ENCODE results near the gene KRT79.
"Not testable (repeated sequence)": the region's sequence is repeated elsewhere in the genome, so short reads cannot be mapped to it uniquely, and the experiment has no call there.

KRT79 gene

GRCh38 chr12:52861511-52861910, 27.4 kb upstream of the KRT79 start:
- no peak for DNase-seq (ENCODE audit: low read depth in 2 of 2, low spot score in 1 of 2)

- no peak for DNase-seq (ENCODE audit: low read depth in 2 of 2, low spot score in 1 of 2)
Observed at GRCh38 chr12:52860102-52860823, 26.2 kb upstream of the KRT79 start.

DNA sequence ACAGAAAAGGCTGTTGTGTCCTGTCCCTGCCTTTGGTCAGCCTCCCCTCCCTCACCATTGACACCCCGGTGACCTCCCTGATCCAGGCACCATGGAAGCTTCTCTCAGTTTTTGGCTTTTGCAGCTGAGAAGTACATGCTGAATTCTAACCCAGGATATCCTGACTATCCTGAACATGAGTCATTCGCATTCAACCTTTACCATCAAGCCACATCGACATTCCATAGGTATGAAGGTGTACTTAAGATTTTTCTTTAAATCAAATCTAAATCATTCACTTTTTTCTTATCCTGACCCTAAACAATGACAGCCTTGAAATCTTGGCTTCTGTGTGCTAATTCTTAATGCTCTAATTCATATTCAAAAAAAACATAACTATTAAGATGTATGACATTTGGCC, 23.4 kb upstream of the KRT79 start:
- DNase-seq (ENCODE audit: low read depth in 2 of 2, low spot score in 1 of 2) = no peak

DNA sequence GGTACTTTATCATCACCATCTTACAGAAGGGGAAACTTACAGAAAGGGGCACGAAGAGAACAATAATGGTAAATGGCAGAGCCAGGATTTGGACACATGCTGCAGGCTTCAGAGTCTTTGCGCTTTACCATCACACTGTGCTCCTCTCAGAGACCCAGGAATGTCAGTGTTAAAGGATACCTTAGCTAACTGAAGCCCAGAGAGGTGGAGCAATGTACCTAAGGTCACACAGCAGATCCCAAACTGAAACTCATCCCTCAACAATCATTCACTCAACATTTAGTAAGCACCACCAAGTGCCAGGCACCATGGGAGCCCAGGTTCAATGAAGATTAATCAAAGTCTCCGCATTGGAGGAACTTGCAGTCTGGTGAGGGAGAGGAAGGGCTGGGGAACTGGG, 22.7 kb upstream of the KRT79 start:
- DNase-seq (ENCODE audit: low read depth in 2 of 2, low spot score in 1 of 2) = no peak

DNA sequence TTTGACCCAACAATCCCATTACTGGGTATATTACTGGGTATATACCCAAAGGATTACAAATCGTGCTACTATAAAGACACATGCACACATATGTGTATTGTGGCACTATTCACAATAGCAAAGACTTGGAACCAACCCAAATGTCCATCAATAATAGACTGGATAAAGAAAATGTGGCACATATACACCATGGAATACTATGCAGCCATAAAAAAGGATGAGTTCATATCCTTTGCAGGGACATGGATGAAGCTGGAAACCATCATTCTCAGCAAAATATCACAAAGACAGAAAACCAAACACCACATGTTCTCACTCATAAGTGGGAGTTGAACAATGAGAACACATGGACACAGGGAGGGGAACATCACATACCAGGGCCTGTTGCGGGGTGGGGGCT, 22.0 kb upstream of the KRT79 start:
- not testable (repeated sequence) for DNase-seq (ENCODE audit: low read depth in 2 of 2, low spot score in 1 of 2)

DNA sequence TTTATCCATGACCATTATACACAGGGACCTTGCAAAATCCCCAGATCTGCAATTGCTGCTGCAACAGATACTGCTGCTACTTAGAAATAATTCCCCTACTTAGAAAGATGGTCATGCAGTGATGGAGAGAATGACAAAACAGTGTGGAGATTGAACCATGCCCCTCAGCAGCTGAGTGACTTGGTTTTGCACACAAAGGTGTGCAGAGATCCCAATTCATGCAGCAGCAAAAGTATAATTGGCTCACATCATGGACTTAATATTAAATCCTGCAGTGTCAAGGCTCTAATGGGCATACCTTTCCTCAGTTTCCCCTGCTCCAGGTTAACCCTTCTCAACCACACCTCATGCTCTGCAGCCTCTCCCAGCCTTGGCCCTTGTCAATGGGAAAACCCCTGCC, 17.7 kb upstream of the KRT79 start:
- no peak for DNase-seq (ENCODE audit: low read depth in 2 of 2, low spot score in 1 of 2)

GRCh38 chr12:52850681-52851080, 16.6 kb upstream of the KRT79 start:
- no peak for DNase-seq (ENCODE audit: low read depth in 2 of 2, low spot score in 1 of 2)

DNA sequence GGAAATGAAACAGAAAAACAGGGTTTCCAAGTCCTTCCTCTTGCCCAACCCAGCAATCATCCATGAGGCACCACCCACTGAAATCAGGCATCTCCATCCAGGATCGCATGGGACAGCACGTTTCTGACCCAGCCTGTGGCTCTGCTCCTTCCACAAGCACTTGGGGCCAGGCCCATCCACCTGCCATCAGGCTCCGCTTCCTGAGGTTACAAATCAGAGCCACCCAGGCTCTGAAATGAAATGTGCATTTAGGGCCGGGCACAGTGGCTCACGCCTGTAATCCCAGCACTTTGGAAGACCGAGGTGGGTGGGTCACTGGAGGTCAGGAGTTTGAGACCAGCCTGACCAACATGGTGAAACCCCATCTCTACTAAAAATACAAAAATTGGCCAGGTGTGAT, 15.4 kb upstream of the KRT79 start:
- no peak for DNase-seq (ENCODE audit: low read depth in 2 of 2, low spot score in 1 of 2)

GRCh38 chr12:52848661-52849255, 14.6 kb upstream of the KRT79 start, which contains the start of gene KRT78:
Gene KRT78, minus strand, starts transcription at chr12:52848994. Its CDS starts 64 bp downstream, at chr12:52848930.
- no peak for DNase-seq (ENCODE audit: low read depth in 2 of 2, low spot score in 1 of 2)

GRCh38 chr12:52847335-52848102, 13.4 kb upstream of the KRT79 start:
- no peak for DNase-seq (ENCODE audit: low read depth in 2 of 2, low spot score in 1 of 2)

DNA sequence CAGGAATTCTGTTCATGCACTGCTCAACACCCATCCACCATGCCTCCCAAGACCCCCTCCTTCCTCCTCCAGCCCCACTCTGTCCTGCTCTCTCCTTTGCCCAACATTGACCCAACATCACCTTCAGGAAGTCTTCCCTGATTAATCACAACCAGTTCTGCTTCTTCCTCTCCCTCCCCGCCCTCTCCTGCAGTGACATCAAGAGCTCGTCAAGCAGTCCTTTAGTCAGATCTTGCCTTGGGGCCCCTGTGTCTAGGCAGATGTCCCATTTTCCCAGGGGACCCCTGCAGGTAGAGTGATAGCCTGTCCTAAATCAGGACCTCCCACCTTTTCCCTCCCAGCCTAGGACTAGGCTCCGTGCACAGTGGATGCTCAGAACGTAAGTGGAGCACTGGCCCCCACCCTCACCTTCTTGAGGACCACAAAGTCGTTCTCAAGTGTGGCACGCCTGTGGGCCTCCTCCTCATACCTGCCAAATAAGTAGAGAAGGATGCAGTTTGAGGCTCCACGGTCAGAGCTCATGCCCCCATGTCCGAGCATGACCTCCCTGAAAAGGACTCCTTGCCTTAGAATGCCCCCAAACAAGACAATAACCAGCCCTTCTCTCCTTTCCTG, 12.4 kb upstream of the KRT79 start:
- DNase-seq (ENCODE audit: low read depth in 2 of 2, low spot score in 1 of 2) = no peak

GRCh38 chr12:52845946-52846345, 11.8 kb upstream of the KRT79 start:
- DNase-seq (ENCODE audit: low read depth in 2 of 2, low spot score in 1 of 2) = no peak

- DNase-seq (ENCODE audit: low read depth in 2 of 2, low spot score in 1 of 2) = no peak
Observed at GRCh38 chr12:52844386-52844785, 10.3 kb upstream of the KRT79 start.

GRCh38 chr12:52839436-52840105, 5.5 kb upstream of the KRT79 start:
- DNase-seq (ENCODE audit: low read depth in 2 of 2, low spot score in 1 of 2) = no peak

- no peak for DNase-seq (ENCODE audit: low read depth in 2 of 2, low spot score in 1 of 2)
Observed at GRCh38 chr12:52838609-52839435, 4.7 kb upstream of the KRT79 start.

DNA sequence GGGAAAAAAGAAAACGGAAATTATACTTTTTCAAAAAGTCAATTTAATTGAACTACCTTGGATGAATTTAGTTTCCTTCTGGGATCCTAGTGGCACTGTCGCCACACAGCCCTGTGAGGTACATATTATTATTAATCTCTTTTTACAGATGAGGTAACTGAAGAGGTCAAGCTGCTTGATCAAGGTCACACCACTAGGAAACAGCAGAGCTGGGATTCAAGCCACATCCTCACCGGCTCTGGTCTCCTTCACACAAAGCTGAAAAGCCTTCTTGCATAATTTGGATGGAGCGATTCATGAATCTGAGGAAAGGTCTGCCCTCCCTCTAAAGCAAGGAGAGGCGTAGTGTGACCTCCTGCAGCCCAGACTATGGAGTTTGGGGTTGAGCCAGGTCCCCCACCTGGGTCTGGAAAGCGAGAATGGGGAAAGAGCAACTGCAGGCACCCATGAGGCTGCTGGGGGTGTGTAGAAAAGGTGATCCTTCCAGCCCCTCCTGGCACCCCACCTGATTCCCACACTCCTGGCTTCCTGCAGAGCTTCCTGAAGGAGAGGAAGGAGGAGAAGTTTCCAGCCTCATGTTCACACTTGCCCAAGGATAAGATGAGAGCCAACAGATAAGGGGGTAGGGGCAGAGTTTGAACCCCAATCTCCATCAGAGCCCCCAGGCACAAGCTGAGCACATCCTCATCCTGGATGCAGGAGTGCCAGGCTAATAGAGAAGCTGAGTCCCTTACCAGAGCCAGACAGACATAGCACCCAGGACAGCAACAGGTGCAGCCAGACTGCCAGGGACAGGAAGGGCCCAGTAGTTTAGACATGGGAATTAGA, 3.9 kb upstream of the KRT79 start:
- no peak for DNase-seq (ENCODE audit: low read depth in 2 of 2, low spot score in 1 of 2)

DNA sequence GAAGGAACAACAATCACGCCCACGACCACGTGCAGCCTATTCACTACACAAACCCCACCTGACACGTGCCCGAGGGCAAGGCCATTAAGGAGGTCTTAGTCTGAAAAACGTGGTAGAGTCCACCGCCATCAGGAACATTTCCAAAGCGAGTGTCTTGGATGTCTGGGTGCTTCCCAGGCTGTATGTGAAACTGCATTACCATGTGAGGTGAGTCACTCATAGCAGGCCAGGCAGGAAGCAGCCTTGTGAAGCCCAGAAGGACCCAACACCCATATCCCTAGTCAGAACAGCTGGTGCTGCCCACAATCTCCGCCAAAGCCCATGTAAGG, 3.3 kb upstream of the KRT79 start:
- DNase-seq (ENCODE audit: low read depth in 2 of 2, low spot score in 1 of 2) = no peak

GRCh38 chr12:52836491-52837412, 2.6 kb upstream of the KRT79 start:
- DNase-seq (ENCODE audit: low read depth in 2 of 2, low spot score in 1 of 2) = no peak

- peak; percentile 17 to 19 for DNase-seq (ENCODE audit: low read depth in 2 of 2, low spot score in 1 of 2)
Observed at GRCh38 chr12:52836042-52836466, 1.9 kb upstream of the KRT79 start.

Data from stimulated activated CD8-positive, alpha-beta memory T cell treated with anti-CD3 and anti-CD28 coated beads, Interleukin-4, amount 100 ng/mL, for 1 hour (primary cell).